OCI-LY1 (cell line): ENCODE data around the gene PKD1L1.
A peak's percentile ranks its signal among the peaks of the same experiment; 100 is the strongest.

ENCODE experiments used
- H2AFZ ChIP-seq: fragments of 200-600 bp; sonication (generic), shearing (Covaris generic); 2 replicates; pipeline ENCODE4 v1.6.0; 2014; ENCODE audit warnings: antibody characterized with exemption, mild to moderate bottlenecking, low read length
- H3F3A ChIP-seq: fragments of 200-600 bp; sonication (generic), shearing (Covaris generic); 2 replicates; pipeline ENCODE4 v1.6.0; 2014; ENCODE audit warnings: mild to moderate bottlenecking, antibody characterized with exemption, low read length, moderate library complexity; ENCODE audit not compliant: insufficient read depth
- H3K27ac ChIP-seq: fragments of 200-600 bp; sonication (generic); 2 replicates; pipeline ENCODE4 v1.5.1; 2014; ENCODE audit warnings: low read length, mixed run types, mild to moderate bottlenecking, low read depth; ENCODE audit not compliant: poor library complexity, severe bottlenecking
- H3K27me3 ChIP-seq: fragments of 200-600 bp; sonication (generic); 2 replicates; pipeline ENCODE4 v1.6.0; 2014; ENCODE audit warnings: antibody characterized with exemption, mild to moderate bottlenecking, low read length, moderate library complexity; ENCODE audit not compliant: insufficient read depth
- H3K36me3 ChIP-seq: fragments of 200-600 bp; sonication (generic); 2 replicates; pipeline ENCODE4 v1.6.1; 2014; ENCODE audit warnings: mild to moderate bottlenecking, antibody characterized with exemption, low read length, moderate library complexity, mixed read lengths; ENCODE audit not compliant: insufficient read depth
- H3K4me1 ChIP-seq: fragments of 200-600 bp; sonication (generic); 2 replicates; pipeline ENCODE4 v1.5.1; 2014; ENCODE audit warnings: mild to moderate bottlenecking, low read length, moderate library complexity; ENCODE audit not compliant: insufficient read depth, severe bottlenecking
- H3K4me2 ChIP-seq: fragments of 200-600 bp; sonication (generic), shearing (Covaris generic); 2 replicates; pipeline ENCODE4 v1.6.1; 2014; ENCODE audit warnings: low read length
- H3K4me3 ChIP-seq: fragments of 200-600 bp; sonication (generic); 2 replicates; pipeline ENCODE4 v1.5.1; 2014; ENCODE audit warnings: low read length, low read depth, mild to moderate bottlenecking, mixed read lengths; ENCODE audit not compliant: poor library complexity, severe bottlenecking
- H3K79me2 ChIP-seq: fragments of 200-600 bp; shearing (Covaris generic); 2 replicates; pipeline ENCODE4 v1.6.1; 2016; ENCODE audit warnings: mixed run types, low read length, mixed read lengths; ENCODE audit not compliant: insufficient read depth
- H3K9ac ChIP-seq: fragments of 200-600 bp; sonication (generic), shearing (Covaris generic); 2 replicates; pipeline ENCODE4 v1.6.1; 2014; ENCODE audit warnings: mild to moderate bottlenecking, low read length, mixed read lengths
- H3K9me2 ChIP-seq: fragments of 200-600 bp; sonication (generic), shearing (Covaris generic); 2 replicates; pipeline ENCODE4 v1.6.1; 2014; ENCODE audit warnings: low read depth, mild to moderate bottlenecking, low read length, mixed read lengths
- H3K9me3 ChIP-seq: fragments of 200-600 bp; shearing (Covaris generic); 2 replicates; pipeline ENCODE4 v1.6.1; 2014; ENCODE audit warnings: low read length, mixed read lengths
- H4K20me1 ChIP-seq: fragments of 200-600 bp; sonication (generic), shearing (Covaris generic); 2 replicates; pipeline ENCODE4 v1.6.0; 2016; ENCODE audit warnings: mild to moderate bottlenecking, low read length; ENCODE audit not compliant: insufficient read depth
- CTCF ChIP-seq: fragments of 200-600 bp; sonication (generic), shearing (Covaris generic); IDR thresholded peaks from 2 replicates; pipeline ENCODE4 v1.5.1; 2017; ENCODE audit warnings: mild to moderate bottlenecking, antibody characterized with exemption, low read length, moderate library complexity, mixed read lengths
- EZH2 ChIP-seq: fragments of 200-600 bp; sonication (generic), shearing (Covaris generic); IDR thresholded peaks from 2 replicates; pipeline ENCODE4 v1.8.0; 2017; ENCODE audit warnings: borderline replicate concordance, mixed run types, mild to moderate bottlenecking, antibody characterized with exemption, low read length, moderate library complexity, mixed read lengths

PKD1L1 gene

GRCh38 chr7:47788083-47788482, 160.2 kb downstream of the PKD1L1 start:
- H3K27me3 ChIP-seq: no peaks in the 10 kb centered on the region
- no peak overlapping the region for H3K4me3 ChIP-seq
- no peak overlapping the region for H2AFZ ChIP-seq
- no peaks in the 10 kb centered on the region for H3K9me3 ChIP-seq
- no peak overlapping the region for H3K9ac ChIP-seq
- no peaks in the 10 kb centered on the region for H3K9me2 ChIP-seq
- H3K79me2 ChIP-seq: no peaks in the 10 kb centered on the region
- no peak overlapping the region for H3K4me2 ChIP-seq
- H3K4me1 ChIP-seq: peaks cover 10% of the 10 kb centered on the region
- no peaks in the 10 kb centered on the region for H4K20me1 ChIP-seq
- H3F3A ChIP-seq: no peaks in the 10 kb centered on the region
- H3K36me3 ChIP-seq: no peaks in the 10 kb centered on the region
- no peak overlapping the region for H3K27ac ChIP-seq
- no peak for TF ChIP-seq EZH2
- TF ChIP-seq CTCF: no peak

GRCh38 chr7:47787249-47788069, 160.8 kb downstream of the PKD1L1 start:
- TF ChIP-seq EZH2 (no peak), CTCF (no peak)
- Histone ChIP-seq H3F3A (no peaks in the 10 kb centered on the region), H2AFZ (0 out of 2 replicates have a peak overlapping the region, but pooled peaks have one; percentile 42), H3K27ac (no peak overlapping the region), H3K27me3 (no peaks in the 10 kb centered on the region), H3K9me2 (no peaks in the 10 kb centered on the region), H3K4me1 (peaks cover 9% of the 10 kb centered on the region), H3K36me3 (no peaks in the 10 kb centered on the region), H3K79me2 (no peaks in the 10 kb centered on the region), H3K9ac (no peak overlapping the region), H3K9me3 (no peaks in the 10 kb centered on the region), H4K20me1 (no peaks in the 10 kb centered on the region), H3K4me3 (no peak overlapping the region), H3K4me2 (no peak overlapping the region)

GRCh38 chr7:47786557-47787248, 161.6 kb downstream of the PKD1L1 start:
- Histone ChIP-seq H2AFZ (no peak overlapping the region), H3K36me3 (no peaks in the 10 kb centered on the region), H3K4me1 (peaks cover 6% of the 10 kb centered on the region), H3K9ac (no peak overlapping the region), H4K20me1 (no peaks in the 10 kb centered on the region), H3F3A (no peaks in the 10 kb centered on the region), H3K9me3 (no peaks in the 10 kb centered on the region), H3K27ac (no peak overlapping the region), H3K4me2 (no peak overlapping the region), H3K79me2 (no peaks in the 10 kb centered on the region), H3K27me3 (no peaks in the 10 kb centered on the region), H3K4me3 (no peak overlapping the region), H3K9me2 (no peaks in the 10 kb centered on the region)
- no peak for TF ChIP-seq CTCF
- TF ChIP-seq EZH2: no peak
